ENCODE data around the gene ZNF611. TPM values are rescaled to one million over a fixed set of nuclear protein-coding genes. Genes with fewer than 3 reads are reported as not detected.
A peak's percentile ranks its signal among the peaks of the same experiment; 100 is the strongest.

The ZNF611 gene
- total and polyA plus RNA-seq, 9 of the 15 experiments (the other 6 are each of a cell fraction or from before 2014, with no cell fraction given) = 3.7 to 29.6 (median 12.8) TPM

DNA sequence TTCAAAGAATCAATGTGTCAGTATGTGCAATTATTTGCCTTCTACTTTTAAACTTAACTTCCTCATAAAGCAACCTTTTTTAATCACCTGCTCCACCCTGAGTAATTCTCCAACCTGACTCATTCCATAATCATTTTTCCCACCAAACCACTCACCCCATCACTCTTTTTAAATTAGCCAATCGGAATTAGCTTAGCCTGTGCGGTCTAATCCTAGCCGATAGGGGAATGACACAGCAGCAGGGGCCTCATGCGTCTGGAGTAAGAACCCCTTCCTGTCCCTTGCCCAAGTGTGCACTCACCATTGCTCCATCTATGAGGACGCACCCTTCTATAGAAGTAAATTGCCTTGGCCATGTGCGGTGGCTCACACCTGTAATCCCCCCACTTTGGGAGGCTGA is 69.3 kb downstream of the ZNF611 start (continued):
- TF ChIP-seq FOXM1 (IDR thresholded peaks at IDR 0.05; ENCODE audit: low read depth) = peak; percentile 87
- TF ChIP-seq FOXM1 (CRISPR knock-in tag; IDR thresholded peaks at IDR 0.05; ENCODE audit: low read depth) = no peak
- peak; percentile 49; the same call in 1 of the 2 replicates for TF ChIP-seq CBFA2T3 (IDR thresholded peaks at IDR 0.05)
- TF ChIP-seq ATF7 (IDR thresholded peaks at IDR 0.05) = no peak
- no peak for TF ChIP-seq ZKSCAN3 (CRISPR knock-in tag; IDR thresholded peaks at IDR 0.05)
- TF ChIP-seq, protein P1, sequence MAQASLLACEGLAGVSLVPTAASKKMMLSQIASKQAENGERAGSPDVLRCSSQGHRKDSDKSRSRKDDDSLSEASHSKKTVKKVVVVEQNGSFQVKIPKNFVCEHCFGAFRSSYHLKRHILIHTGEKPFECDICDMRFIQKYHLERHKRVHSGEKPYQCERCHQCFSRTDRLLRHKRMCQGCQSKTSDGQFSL (CRISPR knock-in tag; IDR thresholded peaks at IDR 0.05) = no peak
- TF ChIP-seq, protein P1 (tag; IDR thresholded peaks at IDR 0.05) = no peak
- TF ChIP-seq CXXC5 (CRISPR knock-in tag; IDR thresholded peaks at IDR 0.05) = peak; percentile 53
- TF ChIP-seq ARID2 (IDR thresholded peaks at IDR 0.05) = no peak
- TF ChIP-seq POLR2G (IDR thresholded peaks at IDR 0.05; ENCODE audit: low read depth, low read length) = no peak
- TF ChIP-seq MCM7 (IDR thresholded peaks at IDR 0.05) = no peak
- peak; percentile 32; the same call in 1 of the 2 replicates for TF ChIP-seq NCOR1 (IDR thresholded peaks at IDR 0.05)
- TF ChIP-seq, protein P2, sequence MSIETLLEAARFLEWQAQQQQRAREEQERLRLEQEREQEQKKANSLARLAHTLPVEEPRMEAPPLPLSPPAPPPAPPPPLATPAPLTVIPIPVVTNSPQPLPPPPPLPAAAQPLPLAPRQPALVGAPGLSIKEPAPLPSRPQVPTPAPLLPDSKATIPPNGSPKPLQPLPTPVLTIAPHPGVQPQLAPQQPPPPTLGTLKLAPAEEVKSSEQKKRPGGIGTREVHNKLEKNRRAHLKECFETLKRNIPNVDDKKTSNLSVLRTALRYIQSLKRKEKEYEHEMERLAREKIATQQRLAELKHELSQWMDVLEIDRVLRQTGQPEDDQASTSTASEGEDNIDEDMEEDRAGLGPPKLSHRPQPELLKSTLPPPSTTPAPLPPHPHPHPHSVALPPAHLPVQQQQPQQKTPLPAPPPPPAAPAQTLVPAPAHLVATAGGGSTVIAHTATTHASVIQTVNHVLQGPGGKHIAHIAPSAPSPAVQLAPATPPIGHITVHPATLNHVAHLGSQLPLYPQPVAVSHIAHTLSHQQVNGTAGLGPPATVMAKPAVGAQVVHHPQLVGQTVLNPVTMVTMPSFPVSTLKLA (conservative IDR thresholded peaks at IDR 0.05) = 0 out of 4 replicates have a peak, but pooled peaks have one; percentile 28 to 46
- no peak for TF ChIP-seq ERF (CRISPR knock-in tag; IDR thresholded peaks at IDR 0.05)
- no peak for TF ChIP-seq HCFC1 (IDR thresholded peaks at IDR 0.05; ENCODE audit: low read depth, low read length)

Data from K562 (cell line).